ENCODE results near the gene FREM1. TPM values are rescaled to one million over a fixed set of nuclear protein-coding genes. Genes with fewer than 3 reads are reported as not detected.

The FREM1 gene
- total and polyA plus RNA-seq, 12 donors: 2.8 to 24.1 (median 7.1) TPM

GRCh38 chr9:14888272-14888671 is 22.0 kb downstream of the FREM1 start:
- no peaks in the 10 kb centered on the region for H3K27me3 ChIP-seq
- H3K4me1 ChIP-seq (replicated peaks in 1 of 2): no peaks in the 10 kb centered on the region
- WGBS, 4 donors: 68 to 80% (median 78%) methylated on average over 1 of the region's 1 CpG
- H3K4me3 ChIP-seq: no peak overlapping the region
- no peaks in the 10 kb centered on the region for H3K9me3 ChIP-seq (replicated peaks in 1 of 3)
- intact Hi-C loops (cut with DNase I): no loop called here
- no peak for TF ChIP-seq POLR2A (IDR thresholded peaks at IDR 0.05)
- TF ChIP-seq, protein P1, sequence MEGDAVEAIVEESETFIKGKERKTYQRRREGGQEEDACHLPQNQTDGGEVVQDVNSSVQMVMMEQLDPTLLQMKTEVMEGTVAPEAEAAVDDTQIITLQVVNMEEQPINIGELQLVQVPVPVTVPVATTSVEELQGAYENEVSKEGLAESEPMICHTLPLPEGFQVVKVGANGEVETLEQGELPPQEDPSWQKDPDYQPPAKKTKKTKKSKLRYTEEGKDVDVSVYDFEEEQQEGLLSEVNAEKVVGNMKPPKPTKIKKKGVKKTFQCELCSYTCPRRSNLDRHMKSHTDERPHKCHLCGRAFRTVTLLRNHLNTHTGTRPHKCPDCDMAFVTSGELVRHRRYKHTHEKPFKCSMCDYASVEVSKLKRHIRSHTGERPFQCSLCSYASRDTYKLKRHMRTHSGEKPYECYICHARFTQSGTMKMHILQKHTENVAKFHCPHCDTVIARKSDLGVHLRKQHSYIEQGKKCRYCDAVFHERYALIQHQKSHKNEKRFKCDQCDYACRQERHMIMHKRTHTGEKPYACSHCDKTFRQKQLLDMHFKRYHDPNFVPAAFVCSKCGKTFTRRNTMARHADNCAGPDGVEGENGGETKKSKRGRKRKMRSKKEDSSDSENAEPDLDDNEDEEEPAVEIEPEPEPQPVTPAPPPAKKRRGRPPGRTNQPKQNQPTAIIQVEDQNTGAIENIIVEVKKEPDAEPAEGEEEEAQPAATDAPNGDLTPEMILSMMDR (IDR thresholded peaks at IDR 0.05): no peak
- no peak overlapping the region for H3K27ac ChIP-seq
- no peak for DNase-seq
- H3K36me3 ChIP-seq (replicated peaks in 1 of 2): no peaks in the 10 kb centered on the region

GRCh38 chr9:14887149-14887548 is 23.1 kb downstream of the FREM1 start:
- Histone ChIP-seq H3K4me3 (no peak overlapping the region), H3K27ac (no peak overlapping the region), H3K27me3 (no peaks in the 10 kb centered on the region), H3K9me3 (replicated peaks in 1 of 3) (no peaks in the 10 kb centered on the region), H3K36me3 (replicated peaks in 1 of 2) (no peaks in the 10 kb centered on the region), H3K4me1 (replicated peaks in 1 of 2) (no peaks in the 10 kb centered on the region)
- DNase-seq: no peak
- intact Hi-C loops (cut with DNase I): no loop called here
- WGBS, 4 donors: 53 to 67% (median 60%) methylated on average over 4 of the region's 4 CpGs
- no peak for TF ChIP-seq POLR2A (IDR thresholded peaks at IDR 0.05)
- TF ChIP-seq, protein P1 (IDR thresholded peaks at IDR 0.05): no peak

- Histone ChIP-seq H3K4me3 (no peak overlapping the region), H3K27me3 (no peaks in the 10 kb centered on the region), H3K9me3 (replicated peaks in 1 of 3) (no peaks in the 10 kb centered on the region), H3K4me1 (replicated peaks in 1 of 2) (no peaks in the 10 kb centered on the region), H3K27ac (peak overlapping the region in 2 of 5 donors; percentile 62 to 64), H3K36me3 (replicated peaks in 1 of 2) (no peaks in the 10 kb centered on the region)
- intact Hi-C loops (cut with DNase I): no loop called here
- WGBS, 4 donors: 44 to 71% (median 61%) methylated on average over 4 of the region's 4 CpGs
- DNase-seq: no peak
- TF ChIP-seq POLR2A (IDR thresholded peaks at IDR 0.05): no peak
- TF ChIP-seq, protein P1 (IDR thresholded peaks at IDR 0.05): no peak
Observed at GRCh38 chr9:14883310-14883944, 26.8 kb downstream of the FREM1 start.

DNA sequence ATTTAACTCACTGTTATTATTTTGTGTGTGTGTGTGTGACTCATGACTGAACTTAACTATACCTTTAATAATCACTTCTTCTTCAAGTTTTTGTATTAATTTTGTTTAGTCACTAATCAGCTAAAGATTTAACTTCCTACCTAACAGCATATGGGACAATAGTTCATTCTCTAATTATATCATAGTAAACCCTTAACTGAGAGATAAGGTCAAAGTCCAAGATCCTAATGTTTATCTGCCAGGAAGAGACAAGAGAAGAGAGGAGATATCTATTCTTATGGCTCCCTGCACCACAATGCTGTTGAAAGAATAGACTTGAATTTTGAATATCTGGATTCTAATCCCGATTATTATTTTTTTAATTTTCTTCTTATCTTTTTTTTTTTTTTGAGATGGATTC is 28.1 kb downstream of the FREM1 start:
- 50 to 84% (median 74%) methylated on average over 1 of the region's 1 CpG for WGBS, 4 donors
- H3K36me3 ChIP-seq (replicated peaks in 1 of 2): no peaks in the 10 kb centered on the region
- intact Hi-C loops (cut with DNase I): no loop called here
- DNase-seq: no peak
- H3K27ac ChIP-seq: no peak overlapping the region
- H3K9me3 ChIP-seq (replicated peaks in 1 of 3): no peaks in the 10 kb centered on the region
- no peak overlapping the region for H3K4me3 ChIP-seq
- no peaks in the 10 kb centered on the region for H3K27me3 ChIP-seq
- TF ChIP-seq, protein P1 (IDR thresholded peaks at IDR 0.05): no peak
- no peak for TF ChIP-seq POLR2A (IDR thresholded peaks at IDR 0.05)
- H3K4me1 ChIP-seq (replicated peaks in 1 of 2): no peaks in the 10 kb centered on the region

Data from adrenal gland (tissue), 12 donors.